ENCODE data around the gene SPATS2L.

- TF ChIP-seq EP300 (IDR thresholded peaks at IDR 0.05) (no peak), POLR2A (IDR thresholded peaks at IDR 0.05) (no peak), POLR2AphosphoS5 (IDR thresholded peaks at IDR 0.05) (no peak)
- TF ChIP-seq, protein P1, sequence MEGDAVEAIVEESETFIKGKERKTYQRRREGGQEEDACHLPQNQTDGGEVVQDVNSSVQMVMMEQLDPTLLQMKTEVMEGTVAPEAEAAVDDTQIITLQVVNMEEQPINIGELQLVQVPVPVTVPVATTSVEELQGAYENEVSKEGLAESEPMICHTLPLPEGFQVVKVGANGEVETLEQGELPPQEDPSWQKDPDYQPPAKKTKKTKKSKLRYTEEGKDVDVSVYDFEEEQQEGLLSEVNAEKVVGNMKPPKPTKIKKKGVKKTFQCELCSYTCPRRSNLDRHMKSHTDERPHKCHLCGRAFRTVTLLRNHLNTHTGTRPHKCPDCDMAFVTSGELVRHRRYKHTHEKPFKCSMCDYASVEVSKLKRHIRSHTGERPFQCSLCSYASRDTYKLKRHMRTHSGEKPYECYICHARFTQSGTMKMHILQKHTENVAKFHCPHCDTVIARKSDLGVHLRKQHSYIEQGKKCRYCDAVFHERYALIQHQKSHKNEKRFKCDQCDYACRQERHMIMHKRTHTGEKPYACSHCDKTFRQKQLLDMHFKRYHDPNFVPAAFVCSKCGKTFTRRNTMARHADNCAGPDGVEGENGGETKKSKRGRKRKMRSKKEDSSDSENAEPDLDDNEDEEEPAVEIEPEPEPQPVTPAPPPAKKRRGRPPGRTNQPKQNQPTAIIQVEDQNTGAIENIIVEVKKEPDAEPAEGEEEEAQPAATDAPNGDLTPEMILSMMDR (IDR thresholded peaks at IDR 0.05), result no peak
Measured at GRCh38 chr2:200349868-200350267, 43.4 kb downstream of the SPATS2L start.
